ENCODE data around the gene ABR.
A peak's percentile ranks its signal among the peaks of the same experiment; 100 is the strongest.

Gene ABR

DNA sequence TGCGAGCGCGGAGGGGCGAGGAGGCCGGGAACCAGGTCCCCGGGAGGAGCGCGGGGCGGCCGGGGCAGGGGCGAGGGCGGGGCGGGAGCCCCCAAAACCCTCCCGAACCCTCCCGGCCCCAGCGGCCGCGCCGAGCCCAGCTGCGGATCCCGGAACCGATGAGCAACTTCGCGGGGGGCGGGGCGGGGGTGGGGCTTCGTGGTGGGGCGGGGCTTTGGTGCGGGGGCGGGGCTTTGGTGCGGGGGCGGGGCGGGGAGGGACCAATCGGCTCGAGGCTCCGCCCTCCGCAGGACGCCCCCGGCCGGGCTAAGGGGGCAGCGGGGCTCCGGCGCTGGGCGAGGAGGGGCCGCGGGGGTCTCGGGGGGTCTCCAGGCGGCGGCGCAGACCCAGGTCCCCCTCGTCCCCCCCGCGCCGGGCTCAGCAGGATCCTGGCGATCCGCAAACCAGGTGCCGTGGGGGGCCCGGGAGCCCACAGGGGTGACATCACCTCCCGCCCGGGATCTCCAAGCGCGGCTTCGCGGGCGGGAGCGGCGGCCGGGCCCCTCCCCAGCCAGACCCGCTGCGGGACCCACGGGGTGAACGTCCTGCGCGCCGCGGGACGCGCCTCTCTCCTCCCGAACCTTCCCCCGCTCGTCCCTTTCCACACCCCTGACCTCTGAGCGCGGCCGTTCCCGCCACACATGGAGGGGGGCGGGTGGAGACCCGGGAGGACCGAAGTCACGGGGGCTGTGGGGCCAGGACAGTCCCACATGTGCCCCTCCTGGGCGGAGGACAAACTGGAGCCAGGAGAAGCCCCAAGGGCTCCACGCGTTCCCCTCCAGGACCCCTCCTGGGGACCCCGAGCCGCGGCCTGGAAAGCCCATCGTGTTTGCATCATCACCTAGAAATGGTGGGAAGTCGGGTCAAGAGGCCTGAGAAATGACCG is at the start of gene ABR:
Gene ABR, minus strand, starts transcription at position 164 of the 925 bp plus-strand sequence. CDS start 254 bp downstream, outside the sequence.
- DNase-seq: peak; percentile 64

DNA sequence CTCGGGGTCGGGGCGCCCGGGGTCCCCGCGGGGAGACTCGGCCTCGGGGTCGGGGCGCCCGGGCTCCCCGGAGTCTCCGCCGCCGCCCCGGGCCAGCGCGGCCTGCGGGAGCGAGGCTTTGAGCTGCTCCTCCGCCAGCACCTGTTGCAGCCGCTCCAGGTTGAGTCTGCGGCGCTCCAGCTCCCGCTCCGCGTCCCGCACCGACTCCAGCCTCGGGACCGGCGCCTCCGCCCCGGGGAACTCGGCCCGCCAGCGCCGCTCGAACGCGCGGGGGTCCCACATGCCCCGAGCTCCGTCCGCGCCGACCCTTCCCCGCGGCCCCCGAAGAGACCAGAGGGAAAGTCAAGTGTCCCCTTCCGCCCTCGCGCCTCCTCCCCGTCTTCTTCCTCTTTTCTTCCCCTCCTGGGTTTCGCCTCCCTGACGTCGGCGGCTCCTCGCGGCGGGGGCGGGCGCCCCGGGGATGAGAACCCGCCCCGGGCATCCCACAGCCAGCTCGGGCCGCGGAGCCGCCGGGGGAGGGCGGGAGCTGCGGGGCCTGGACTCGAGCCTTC is 49.6 kb upstream of the ABR start:
- peak; percentile 50 for DNase-seq

- DNase-seq: no peak
Observed at GRCh38 chr17:1228781-1229348, 49.1 kb upstream of the ABR start.

DNA sequence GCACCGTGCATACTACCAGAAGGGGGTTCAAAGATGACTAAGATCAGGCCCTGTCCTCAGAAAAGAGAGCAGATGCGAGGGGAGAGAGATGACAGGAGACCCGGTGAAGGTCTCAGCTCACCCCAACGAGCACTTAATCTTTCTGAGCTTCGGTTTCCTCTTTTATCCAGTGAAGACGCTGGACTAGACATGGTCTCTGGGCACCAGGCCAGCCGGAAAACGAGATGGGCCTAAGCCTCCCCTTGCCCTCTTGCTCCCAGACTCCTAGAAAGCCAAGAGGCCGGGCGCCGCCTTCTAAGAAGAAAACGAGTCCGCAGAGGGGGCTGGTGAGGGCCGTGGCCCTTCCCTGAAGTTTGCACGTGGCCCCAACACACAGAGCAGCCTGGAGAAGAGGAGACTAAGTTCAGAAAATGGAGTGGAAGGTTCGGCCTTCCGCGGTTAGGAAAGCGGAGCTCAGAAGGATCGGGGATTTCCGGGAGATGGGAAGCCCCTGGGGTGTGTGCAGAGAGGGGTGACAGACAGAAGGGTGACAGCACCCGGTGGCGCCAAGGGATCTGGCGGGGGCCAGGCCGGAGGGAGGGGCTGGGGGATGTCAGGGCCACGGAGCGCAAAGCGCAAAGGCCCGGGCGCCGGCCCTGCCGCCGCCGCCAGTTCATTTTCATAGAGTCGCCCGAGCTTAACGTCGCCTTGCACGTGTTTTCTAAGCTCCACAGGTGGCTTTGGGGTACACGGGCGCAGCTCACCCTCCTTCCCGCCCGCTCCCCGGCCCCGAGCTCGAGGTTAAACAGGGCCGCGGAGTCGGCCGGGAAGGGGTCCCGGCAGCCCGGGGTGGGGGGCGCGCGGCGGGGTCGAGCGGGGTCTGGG is 48.4 kb upstream of the ABR start:
- DNase-seq: peak; percentile 43

- no peak for DNase-seq
Observed at GRCh38 chr17:1227365-1227764, 47.6 kb upstream of the ABR start.

DNA sequence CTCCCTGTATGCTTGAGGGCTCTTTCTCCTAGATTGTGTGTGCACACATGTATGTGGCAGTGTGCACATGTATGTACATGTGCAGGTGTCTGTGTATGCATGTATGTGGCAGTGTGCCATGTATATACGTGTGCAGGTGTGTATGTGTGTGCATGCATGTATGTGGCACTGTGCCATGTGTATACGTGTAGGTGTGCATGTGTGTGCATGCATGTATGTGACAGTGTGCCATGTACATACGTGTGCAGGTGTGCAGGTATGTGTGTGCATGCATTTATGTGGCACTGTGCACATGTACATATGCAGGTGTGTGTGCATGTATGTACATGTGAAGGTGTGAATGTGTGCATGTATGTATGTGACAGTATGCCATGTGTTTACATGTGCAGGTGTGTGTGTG is 46.5 kb upstream of the ABR start:
- no peak for DNase-seq

- DNase-seq: no peak
Observed at GRCh38 chr17:1224330-1224729, 44.5 kb upstream of the ABR start.

GRCh38 chr17:1223662-1224061 is 43.9 kb upstream of the ABR start:
- DNase-seq: no peak

GRCh38 chr17:1222321-1222720 is 42.5 kb upstream of the ABR start:
- DNase-seq: no peak

DNA sequence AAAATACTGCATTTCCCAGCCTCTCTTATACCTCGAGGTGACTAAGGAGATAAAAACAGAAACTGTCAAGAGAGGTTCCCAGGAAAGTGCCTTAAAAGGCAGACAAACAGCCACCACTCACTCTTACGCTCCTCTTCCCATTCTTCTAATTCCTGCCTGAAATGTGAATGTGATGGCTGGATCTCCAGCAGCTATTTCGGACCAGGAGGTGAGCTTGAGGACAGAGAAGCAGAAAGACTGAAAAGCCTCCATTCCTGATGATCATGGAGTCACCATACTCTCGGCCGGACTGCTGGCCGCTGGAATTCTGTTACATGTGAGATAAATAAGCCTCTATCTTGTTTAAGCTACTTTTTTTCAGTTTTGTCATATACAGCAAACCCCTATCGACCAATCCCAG is 41.4 kb upstream of the ABR start:
- no peak for DNase-seq

GRCh38 chr17:1220346-1220745 is 40.6 kb upstream of the ABR start:
- DNase-seq: no peak

DNA sequence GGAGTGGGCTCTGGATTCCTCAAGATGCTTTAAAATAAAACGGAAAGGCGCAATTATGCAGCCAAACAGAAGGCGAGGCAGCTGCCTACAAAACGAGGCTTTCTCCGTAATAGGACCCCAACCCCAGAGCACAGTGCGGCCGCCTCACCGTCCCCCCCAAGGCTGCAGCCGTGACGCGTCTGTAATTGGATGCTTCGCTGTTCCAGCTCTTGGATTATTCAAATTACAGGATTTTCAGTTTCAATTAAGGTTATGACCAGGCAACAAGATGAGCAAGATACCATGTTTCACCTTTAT is 37.3 kb upstream of the ABR start:
- no peak for DNase-seq

DNA sequence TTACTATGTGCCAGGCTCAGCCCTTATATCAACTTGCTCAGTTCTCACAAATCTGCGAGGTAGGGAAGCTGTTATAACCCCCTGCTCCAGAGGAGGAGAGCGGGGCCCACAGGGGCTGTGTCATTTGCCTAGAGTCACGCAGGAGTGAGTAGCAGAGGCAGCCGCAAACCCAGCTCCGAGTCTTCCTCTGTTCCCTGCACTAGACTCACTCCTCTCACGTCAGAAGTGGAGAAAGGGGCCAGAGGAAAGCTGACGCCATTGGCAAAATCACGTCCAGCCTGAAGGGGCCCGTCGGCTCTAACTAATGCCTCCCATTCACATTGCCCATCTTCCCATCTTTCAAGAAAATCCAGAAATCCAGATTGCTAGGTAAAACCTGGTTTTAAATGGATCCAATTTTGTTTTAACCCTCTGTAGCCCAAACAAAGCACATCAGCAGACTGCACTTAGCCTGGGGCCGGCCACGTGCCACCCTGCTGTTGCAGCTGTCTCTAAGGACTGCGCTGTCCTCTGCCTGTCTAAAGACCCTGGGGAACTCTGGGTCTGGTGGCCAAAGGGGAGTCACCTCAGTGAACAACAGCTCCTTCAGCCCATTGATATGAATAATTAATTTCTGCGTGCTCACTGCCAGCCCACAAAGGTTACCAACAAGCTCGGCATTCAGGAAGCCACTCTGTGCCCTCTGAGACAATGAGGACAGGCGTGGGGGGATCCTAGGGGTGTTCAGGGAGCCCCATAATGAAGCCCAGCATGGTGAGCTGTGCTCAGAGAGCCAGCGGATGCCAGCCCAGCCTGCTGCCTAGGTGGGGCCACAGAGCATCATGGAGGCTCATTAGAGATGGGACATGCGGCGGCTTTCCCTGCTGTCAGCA is 36.7 kb upstream of the ABR start:
- no peak for DNase-seq

GRCh38 chr17:1212946-1213345 is 33.2 kb upstream of the ABR start:
- no peak for DNase-seq

DNA sequence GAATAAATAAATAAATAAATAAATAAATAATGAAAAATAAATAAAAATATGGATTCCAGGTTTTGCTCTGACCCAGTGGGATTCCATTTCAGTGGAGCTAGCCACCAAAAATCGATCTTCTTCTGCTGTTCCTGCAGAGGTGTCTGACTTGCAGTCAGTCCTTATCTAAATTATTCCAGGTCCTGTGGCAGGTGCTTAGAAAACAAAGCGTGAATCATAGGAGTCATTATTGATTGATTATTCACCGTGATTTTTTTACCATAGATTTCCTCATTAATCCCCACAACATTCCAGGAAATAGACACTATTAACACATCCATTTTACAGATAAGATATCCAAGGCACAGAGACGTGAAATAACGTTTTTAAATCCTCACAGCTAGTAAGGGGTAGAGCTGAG is 31.5 kb upstream of the ABR start:
- DNase-seq: no peak

GRCh38 chr17:1208966-1209365 is 29.2 kb upstream of the ABR start:
- DNase-seq: no peak

DNA sequence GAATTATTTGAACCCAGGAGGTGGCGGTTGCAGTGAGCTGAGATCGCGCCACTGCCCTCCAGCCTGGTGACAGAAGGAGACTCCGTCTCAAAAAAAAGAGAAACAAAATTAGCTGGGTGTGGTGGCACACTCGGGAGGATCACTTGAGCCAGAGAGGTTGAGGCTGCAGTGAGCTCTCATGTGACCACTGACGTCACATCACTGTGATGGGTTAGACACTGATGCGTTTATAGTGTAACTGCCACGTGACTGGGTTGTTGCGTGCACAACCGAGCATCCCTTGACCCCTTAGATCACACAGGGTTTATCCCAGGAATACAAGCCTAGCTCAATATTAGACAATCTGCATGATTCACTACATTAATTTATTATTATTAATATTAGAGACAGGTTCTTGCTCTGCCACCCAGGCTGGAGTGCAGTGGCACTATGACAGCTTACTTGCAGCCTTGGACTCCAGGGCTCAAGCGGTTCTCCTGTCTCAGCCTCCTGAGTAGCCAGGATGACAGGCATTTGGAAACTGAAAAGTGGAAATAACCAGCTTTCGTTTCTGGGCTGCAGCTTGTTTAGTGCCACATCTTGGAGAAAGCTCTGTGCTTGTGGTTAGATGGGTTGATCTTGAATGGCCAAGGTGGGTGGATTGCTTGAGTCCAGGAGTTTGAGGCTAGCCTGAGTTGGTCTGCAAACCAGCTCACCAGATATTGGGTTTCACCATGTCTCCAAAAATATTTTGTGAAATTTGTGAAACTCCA is 26.4 kb upstream of the ABR start:
- no peak for DNase-seq

- no peak for DNase-seq
Observed at GRCh38 chr17:1203967-1204291, 24.1 kb upstream of the ABR start.

- DNase-seq: peak; percentile 44
Observed at GRCh38 chr17:1203111-1203966, 23.6 kb upstream of the ABR start.

- DNase-seq: no peak
Observed at GRCh38 chr17:1202291-1202690, 22.5 kb upstream of the ABR start.
